ACHN (cell line): ENCODE measurements around the gene ZC3H18.

Experiments used
- DNase-seq: peaks from one replicate; pipeline ENCODE4 v3.0.0-alpha.2; 2015
- in situ Hi-C: cut with HindIII; loops from 2 replicates; pipeline ENCODE4 v1.10.0; 2017; ENCODE audit warnings: low sequenced_read_pairs, low pct_ligation_motif_present, low pct_unique_long_range_greater_than_20kb

ZC3H18 gene

GRCh38 chr16:88676502-88677242, 106.5 kb downstream of the ZC3H18 start:
- no peak for DNase-seq
- in situ Hi-C loops, result loop anchor here (10.0 kb wide), 1 partner anchor 108 kb away; the partner anchor contains the start of gene PIEZO1

- in situ Hi-C loops, result loop anchor here (10.0 kb wide), 1 partner anchor 107 kb away; the partner anchor contains the start of gene PIEZO1
- DNase-seq, result no peak
Observed at GRCh38 chr16:88677721-88678120, 107.5 kb downstream of the ZC3H18 start.

- no peak for DNase-seq
- in situ Hi-C loops, result loop anchor here (10.0 kb wide), 1 partner anchor 106 kb away; the partner anchor contains the start of gene PIEZO1
Observed at GRCh38 chr16:88678224-88678979, 108.2 kb downstream of the ZC3H18 start.

GRCh38 chr16:88680554-88681083, 110.4 kb downstream of the ZC3H18 start:
- in situ Hi-C loops, result no loop called here
- DNase-seq, result no peak

GRCh38 chr16:88681084-88681680, 111.0 kb downstream of the ZC3H18 start:
- DNase-seq, result peak; percentile 29
- in situ Hi-C loops, result no loop called here
